BE2C (cell line): ENCODE measurements around the gene SLC35E3.

Experiments used
- DNase-seq: peaks from one replicate; pipeline ENCODE4 v3.0.0-alpha.2; 2020
- H3K27me3 ChIP-seq: fragments of 250-450 bp; sonication (Bioruptor Pico); 2 replicates; pipeline ENCODE4 v1.5.1; 2020; ENCODE audit warnings: mild to moderate bottlenecking
- H3K36me3 ChIP-seq: fragments of 250-450 bp; sonication (Bioruptor Pico); 2 replicates; pipeline ENCODE4 v1.5.1; 2020; ENCODE audit warnings: mild to moderate bottlenecking
- H3K4me1 ChIP-seq: fragments of 250-450 bp; sonication (Bioruptor Pico); 2 replicates; pipeline ENCODE4 v1.5.1; 2020
- H3K4me3 ChIP-seq: 2 replicates; pipeline ENCODE4 v1.5.1; 2011; ENCODE audit warnings: low read depth, low read length
- H3K9me3 ChIP-seq: fragments of 250-450 bp; sonication (Bioruptor Pico); 2 replicates; pipeline ENCODE4 v1.5.1; 2020
- CTCF ChIP-seq: IDR thresholded peaks from 2 replicates; pipeline ENCODE4 v1.5.1; 2012; ENCODE audit warnings: mild to moderate bottlenecking, low read depth, low read length

Gene SLC35E3

GRCh38 chr12:68773582-68773981 is 27.6 kb downstream of the SLC35E3 start:
- Histone ChIP-seq H3K4me3 (no peak overlapping the region), H3K27me3 (no peaks in the 10 kb centered on the region)

GRCh38 chr12:68775121-68775630 is 29.2 kb downstream of the SLC35E3 start:
- H3K9me3 ChIP-seq: peaks cover 4% of the 10 kb centered on the region; the same call in 1 of the 2 replicates
- TF ChIP-seq CTCF: no peak
- peaks cover 3% of the 10 kb centered on the region; the same call in 1 of the 2 replicates for H3K4me1 ChIP-seq
- no peaks in the 10 kb centered on the region for H3K27me3 ChIP-seq
- H3K4me3 ChIP-seq: no peak overlapping the region
- no peak for DNase-seq
- H3K36me3 ChIP-seq: no peaks in the 10 kb centered on the region

More at GRCh38 chr12:68773582-68773981, 27.6 kb downstream of the SLC35E3 start:
- Histone ChIP-seq H3K9me3 (peaks cover 4% of the 10 kb centered on the region), H3K4me1 (peaks cover 3% of the 10 kb centered on the region; the same call in 1 of the 2 replicates), H3K36me3 (no peaks in the 10 kb centered on the region)
- TF ChIP-seq CTCF: no peak
- no peak for DNase-seq

GRCh38 chr12:68776976-68777610 is 31.1 kb downstream of the SLC35E3 start:
- no peaks in the 10 kb centered on the region for H3K9me3 ChIP-seq
- TF ChIP-seq CTCF: no peak
- no peaks in the 10 kb centered on the region for H3K27me3 ChIP-seq
- DNase-seq: no peak
- no peaks in the 10 kb centered on the region for H3K36me3 ChIP-seq
- no peak overlapping the region for H3K4me3 ChIP-seq
- H3K4me1 ChIP-seq: no peaks in the 10 kb centered on the region

GRCh38 chr12:68779280-68779679 is 33.3 kb downstream of the SLC35E3 start:
- no peak for DNase-seq
- TF ChIP-seq CTCF: no peak
- no peaks in the 10 kb centered on the region for H3K4me1 ChIP-seq
- H3K36me3 ChIP-seq: no peaks in the 10 kb centered on the region
- no peak overlapping the region for H3K4me3 ChIP-seq
- no peaks in the 10 kb centered on the region for H3K9me3 ChIP-seq
- no peaks in the 10 kb centered on the region for H3K27me3 ChIP-seq

- Histone ChIP-seq H3K9me3 (no peaks in the 10 kb centered on the region), H3K4me1 (no peaks in the 10 kb centered on the region), H3K36me3 (no peaks in the 10 kb centered on the region), H3K27me3 (no peaks in the 10 kb centered on the region), H3K4me3 (no peak overlapping the region)
- no peak for TF ChIP-seq CTCF
- no peak for DNase-seq
Observed at GRCh38 chr12:68780731-68781130, 34.8 kb downstream of the SLC35E3 start.

- no peak for DNase-seq
- no peak overlapping the region for H3K4me3 ChIP-seq
- no peaks in the 10 kb centered on the region for H3K9me3 ChIP-seq
- TF ChIP-seq CTCF: no peak
- no peaks in the 10 kb centered on the region for H3K36me3 ChIP-seq
- H3K27me3 ChIP-seq: no peaks in the 10 kb centered on the region
- no peaks in the 10 kb centered on the region for H3K4me1 ChIP-seq
Observed at GRCh38 chr12:68781728-68782127, 35.8 kb downstream of the SLC35E3 start.
